ENCODE results near the gene BMP6.

DNA sequence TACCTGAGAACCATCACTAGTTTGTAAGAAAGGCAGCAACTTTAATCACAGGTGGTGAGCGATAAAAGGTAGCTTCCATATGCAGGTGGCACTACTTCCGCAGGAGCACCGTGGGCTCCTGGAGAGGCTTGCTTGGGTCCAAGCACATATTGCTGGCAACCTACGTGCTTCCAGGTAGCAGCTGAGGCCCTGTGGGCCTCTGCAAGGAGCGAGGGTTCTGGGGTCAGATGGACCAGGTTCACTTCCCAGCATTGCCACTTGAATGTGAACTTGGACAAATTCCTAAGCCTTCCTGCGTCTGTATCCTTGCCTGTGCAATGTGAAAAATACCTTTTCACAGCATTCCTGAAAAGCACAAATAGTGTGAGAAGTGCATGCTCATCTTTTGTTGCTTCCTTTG is 153.7 kb downstream of the BMP6 start:
- no peak for TF ChIP-seq POLR2AphosphoS5 (IDR thresholded peaks at IDR 0.05; ENCODE audit: insufficient read depth in 1 of 2, low read depth in 1 of 2)
- TF ChIP-seq, protein P1, sequence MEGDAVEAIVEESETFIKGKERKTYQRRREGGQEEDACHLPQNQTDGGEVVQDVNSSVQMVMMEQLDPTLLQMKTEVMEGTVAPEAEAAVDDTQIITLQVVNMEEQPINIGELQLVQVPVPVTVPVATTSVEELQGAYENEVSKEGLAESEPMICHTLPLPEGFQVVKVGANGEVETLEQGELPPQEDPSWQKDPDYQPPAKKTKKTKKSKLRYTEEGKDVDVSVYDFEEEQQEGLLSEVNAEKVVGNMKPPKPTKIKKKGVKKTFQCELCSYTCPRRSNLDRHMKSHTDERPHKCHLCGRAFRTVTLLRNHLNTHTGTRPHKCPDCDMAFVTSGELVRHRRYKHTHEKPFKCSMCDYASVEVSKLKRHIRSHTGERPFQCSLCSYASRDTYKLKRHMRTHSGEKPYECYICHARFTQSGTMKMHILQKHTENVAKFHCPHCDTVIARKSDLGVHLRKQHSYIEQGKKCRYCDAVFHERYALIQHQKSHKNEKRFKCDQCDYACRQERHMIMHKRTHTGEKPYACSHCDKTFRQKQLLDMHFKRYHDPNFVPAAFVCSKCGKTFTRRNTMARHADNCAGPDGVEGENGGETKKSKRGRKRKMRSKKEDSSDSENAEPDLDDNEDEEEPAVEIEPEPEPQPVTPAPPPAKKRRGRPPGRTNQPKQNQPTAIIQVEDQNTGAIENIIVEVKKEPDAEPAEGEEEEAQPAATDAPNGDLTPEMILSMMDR (IDR thresholded peaks at IDR 0.05): no peak

Measured in vagina (tissue), 2 donors.